ENCODE data around the gene SMAGP.
A peak's percentile ranks its signal among the peaks of the same experiment; 100 is the strongest.
"Not testable (repeated sequence)": the region's sequence is repeated elsewhere in the genome, so short reads cannot be mapped to it uniquely, and the experiment has no call there.

The SMAGP gene

GRCh38 chr12:51293696-51294095 lies 23.5 kb upstream of the SMAGP start:
- Histone ChIP-seq H3K4me3 (ENCODE audit: insufficient read depth, low read depth, low read length) (no peak overlapping the region), H3K4me1 (ENCODE audit: control insufficient read depth, insufficient read depth, low read length) (no peaks in the 10 kb centered on the region), H3K36me3 (ENCODE audit: control insufficient read depth, insufficient read depth, low read length) (no peaks in the 10 kb centered on the region), H3K27me3 (ENCODE audit: control insufficient read depth, insufficient read depth, low read length, poor library complexity, severe bottlenecking) (no peaks in the 10 kb centered on the region), H3K27ac (ENCODE audit: insufficient read depth, low read depth, low read length, poor library complexity, severe bottlenecking) (no peak overlapping the region), H3K9me3 (ENCODE audit: control insufficient read depth, low read length) (no peaks in the 10 kb centered on the region)

GRCh38 chr12:51291603-51292513 lies 21.6 kb upstream of the SMAGP start:
- H3K27me3 ChIP-seq (ENCODE audit: control insufficient read depth, insufficient read depth, low read length, poor library complexity, severe bottlenecking); H3K36me3 ChIP-seq (ENCODE audit: control insufficient read depth, insufficient read depth, low read length); H3K9me3 ChIP-seq (ENCODE audit: control insufficient read depth, low read length); H3K4me3 ChIP-seq (ENCODE audit: insufficient read depth, low read depth, low read length); H3K4me1 ChIP-seq (ENCODE audit: control insufficient read depth, insufficient read depth, low read length); H3K27ac ChIP-seq (ENCODE audit: insufficient read depth, low read depth, low read length, poor library complexity, severe bottlenecking): not testable (repeated sequence)
- WGBS, 2 experiments: 92 to 95% methylated on average over 8 of the region's 9 CpGs

- no peaks in the 10 kb centered on the region for H3K36me3 ChIP-seq (ENCODE audit: control insufficient read depth, insufficient read depth, low read length)
- H3K27me3 ChIP-seq (ENCODE audit: control insufficient read depth, insufficient read depth, low read length, poor library complexity, severe bottlenecking): no peaks in the 10 kb centered on the region
- no peaks in the 10 kb centered on the region for H3K4me1 ChIP-seq (ENCODE audit: control insufficient read depth, insufficient read depth, low read length)
- H3K4me3 ChIP-seq (ENCODE audit: insufficient read depth, low read depth, low read length): no peak overlapping the region
- 88 to 94% methylated on average over 1 of the region's 1 CpG for WGBS, 2 experiments
- H3K9me3 ChIP-seq (ENCODE audit: control insufficient read depth, low read length): no peaks in the 10 kb centered on the region
- no peak overlapping the region for H3K27ac ChIP-seq (ENCODE audit: insufficient read depth, low read depth, low read length, poor library complexity, severe bottlenecking)
Observed at GRCh38 chr12:51285843-51286242, 15.6 kb upstream of the SMAGP start.

- no peak overlapping the region for H3K27ac ChIP-seq (ENCODE audit: insufficient read depth, low read depth, low read length, poor library complexity, severe bottlenecking)
- no peak overlapping the region for H3K4me3 ChIP-seq (ENCODE audit: insufficient read depth, low read depth, low read length)
- no peaks in the 10 kb centered on the region for H3K4me1 ChIP-seq (ENCODE audit: control insufficient read depth, insufficient read depth, low read length)
- WGBS, 2 experiments: 86 to 90% methylated on average over 4 of the region's 4 CpGs
- no peaks in the 10 kb centered on the region for H3K27me3 ChIP-seq (ENCODE audit: control insufficient read depth, insufficient read depth, low read length, poor library complexity, severe bottlenecking)
- H3K36me3 ChIP-seq (ENCODE audit: control insufficient read depth, insufficient read depth, low read length): no peaks in the 10 kb centered on the region
- no peaks in the 10 kb centered on the region for H3K9me3 ChIP-seq (ENCODE audit: control insufficient read depth, low read length)
Observed at GRCh38 chr12:51281202-51281924, 11.1 kb upstream of the SMAGP start.

- WGBS, 2 experiments: 86 to 100% methylated on average over 1 of the region's 1 CpG
- Histone ChIP-seq H3K9me3 (ENCODE audit: control insufficient read depth, low read length) (no peaks in the 10 kb centered on the region), H3K27me3 (ENCODE audit: control insufficient read depth, insufficient read depth, low read length, poor library complexity, severe bottlenecking) (peaks cover 22% of the 10 kb centered on the region), H3K4me1 (ENCODE audit: control insufficient read depth, insufficient read depth, low read length) (no peaks in the 10 kb centered on the region), H3K36me3 (ENCODE audit: control insufficient read depth, insufficient read depth, low read length) (no peaks in the 10 kb centered on the region), H3K4me3 (ENCODE audit: insufficient read depth, low read depth, low read length) (no peak overlapping the region), H3K27ac (ENCODE audit: insufficient read depth, low read depth, low read length, poor library complexity, severe bottlenecking) (no peak overlapping the region)
Observed at GRCh38 chr12:51275088-51275487, 4.9 kb upstream of the SMAGP start.

GRCh38 chr12:51272810-51273209 lies 2.6 kb upstream of the SMAGP start:
- H3K9me3 ChIP-seq (ENCODE audit: control insufficient read depth, low read length); H3K27ac ChIP-seq (ENCODE audit: insufficient read depth, low read depth, low read length, poor library complexity, severe bottlenecking); H3K36me3 ChIP-seq (ENCODE audit: control insufficient read depth, insufficient read depth, low read length); H3K4me1 ChIP-seq (ENCODE audit: control insufficient read depth, insufficient read depth, low read length); H3K4me3 ChIP-seq (ENCODE audit: insufficient read depth, low read depth, low read length): not testable (repeated sequence)
- 89 to 97% methylated on average over 7 of the region's 7 CpGs for WGBS, 2 experiments
- H3K27me3 ChIP-seq (ENCODE audit: control insufficient read depth, insufficient read depth, low read length, poor library complexity, severe bottlenecking): peaks cover 30% of the 10 kb centered on the region

GRCh38 chr12:51270951-51271518 lies 820 bp upstream of the SMAGP start:
- Histone ChIP-seq H3K4me3 (ENCODE audit: insufficient read depth, low read depth, low read length) (peak overlapping the region; percentile 53), H3K36me3 (ENCODE audit: control insufficient read depth, insufficient read depth, low read length) (no peaks in the 10 kb centered on the region), H3K4me1 (ENCODE audit: control insufficient read depth, insufficient read depth, low read length) (no peaks in the 10 kb centered on the region), H3K27ac (ENCODE audit: insufficient read depth, low read depth, low read length, poor library complexity, severe bottlenecking) (no peak overlapping the region), H3K9me3 (ENCODE audit: control insufficient read depth, low read length) (no peaks in the 10 kb centered on the region), H3K27me3 (ENCODE audit: control insufficient read depth, insufficient read depth, low read length, poor library complexity, severe bottlenecking) (peaks cover 30% of the 10 kb centered on the region)
- WGBS, 2 experiments: 74 to 75% methylated on average over 9 of the region's 9 CpGs

GRCh38 chr12:51269174-51270066 lies 795 bp downstream of the SMAGP start:
- H3K27ac ChIP-seq (ENCODE audit: insufficient read depth, low read depth, low read length, poor library complexity, severe bottlenecking): no peak overlapping the region
- 8% methylated on average over 59 of the region's 59 CpGs for WGBS, 2 experiments
- H3K9me3 ChIP-seq (ENCODE audit: control insufficient read depth, low read length): no peaks in the 10 kb centered on the region

GRCh38 chr12:51265024-51265423 lies 5.2 kb downstream of the SMAGP start:
- H3K27me3 ChIP-seq (ENCODE audit: control insufficient read depth, insufficient read depth, low read length, poor library complexity, severe bottlenecking): peaks cover 8% of the 10 kb centered on the region
- H3K9me3 ChIP-seq (ENCODE audit: control insufficient read depth, low read length): no peaks in the 10 kb centered on the region
- no peaks in the 10 kb centered on the region for H3K36me3 ChIP-seq (ENCODE audit: control insufficient read depth, insufficient read depth, low read length)
- H3K4me1 ChIP-seq (ENCODE audit: control insufficient read depth, insufficient read depth, low read length): no peaks in the 10 kb centered on the region
- no peak overlapping the region for H3K4me3 ChIP-seq (ENCODE audit: insufficient read depth, low read depth, low read length)
- no peak overlapping the region for H3K27ac ChIP-seq (ENCODE audit: insufficient read depth, low read depth, low read length, poor library complexity, severe bottlenecking)

More at GRCh38 chr12:51269174-51270066, 795 bp downstream of the SMAGP start:
- Histone ChIP-seq H3K36me3 (ENCODE audit: control insufficient read depth, insufficient read depth, low read length) (no peaks in the 10 kb centered on the region), H3K4me3 (ENCODE audit: insufficient read depth, low read depth, low read length) (peak overlapping the region; percentile 53), H3K27me3 (ENCODE audit: control insufficient read depth, insufficient read depth, low read length, poor library complexity, severe bottlenecking) (peaks cover 30% of the 10 kb centered on the region), H3K4me1 (ENCODE audit: control insufficient read depth, insufficient read depth, low read length) (no peaks in the 10 kb centered on the region)

Measured in ectodermal cell (in vitro differentiated cells).